PFSK-1 (cell line): Measurements from ENCODE around the gene ACACA.

ENCODE experiments used
- FOXP2 ChIP-seq: optimal IDR thresholded peaks from 2 replicates; pipeline ENCODE3; 2011; ENCODE audit warnings: borderline replicate concordance, control low read depth, inconsistent platforms; ENCODE audit not compliant: insufficient read depth; ENCODE audit errors: extremely low read length, extremely low read depth
- POLR2AphosphoS5 ChIP-seq: IDR thresholded peaks from 2 replicates; pipeline ENCODE4 v1.6.1; 2012; ENCODE audit warnings: low read depth, mild to moderate bottlenecking, control low read depth, low read length, moderate library complexity
- SIN3A ChIP-seq: IDR thresholded peaks from 2 replicates; pipeline ENCODE4 v1.6.1; 2012; ENCODE audit warnings: mild to moderate bottlenecking, low read length, moderate library complexity, borderline replicate concordance; ENCODE audit not compliant: insufficient read depth
- TAF1 ChIP-seq: IDR thresholded peaks from 2 replicates; pipeline ENCODE4 v1.6.1; 2012; ENCODE audit warnings: low read length, control low read depth, borderline replicate concordance; ENCODE audit not compliant: insufficient read depth
- TF ChIP-seq, protein P1 (sequence below), 2 experiments: IDR thresholded peaks; 2 replicates each; pipeline versions ENCODE4 v1.6.1 to v1.8.0; 2011 to 2012; ENCODE audit warnings: low read depth in 2 of 2, low read length in 2 of 2, control low read depth in 1 of 2, inconsistent platforms in 1 of 2, mild to moderate bottlenecking in 1 of 2, moderate library complexity in 1 of 2; ENCODE audit not compliant: insufficient read depth in 1 of 2

ACACA gene

GRCh38 chr17:37233036-37233435 is 173.6 kb downstream of the ACACA start:
- TF ChIP-seq POLR2AphosphoS5 = no peak
- TF ChIP-seq, protein P1, sequence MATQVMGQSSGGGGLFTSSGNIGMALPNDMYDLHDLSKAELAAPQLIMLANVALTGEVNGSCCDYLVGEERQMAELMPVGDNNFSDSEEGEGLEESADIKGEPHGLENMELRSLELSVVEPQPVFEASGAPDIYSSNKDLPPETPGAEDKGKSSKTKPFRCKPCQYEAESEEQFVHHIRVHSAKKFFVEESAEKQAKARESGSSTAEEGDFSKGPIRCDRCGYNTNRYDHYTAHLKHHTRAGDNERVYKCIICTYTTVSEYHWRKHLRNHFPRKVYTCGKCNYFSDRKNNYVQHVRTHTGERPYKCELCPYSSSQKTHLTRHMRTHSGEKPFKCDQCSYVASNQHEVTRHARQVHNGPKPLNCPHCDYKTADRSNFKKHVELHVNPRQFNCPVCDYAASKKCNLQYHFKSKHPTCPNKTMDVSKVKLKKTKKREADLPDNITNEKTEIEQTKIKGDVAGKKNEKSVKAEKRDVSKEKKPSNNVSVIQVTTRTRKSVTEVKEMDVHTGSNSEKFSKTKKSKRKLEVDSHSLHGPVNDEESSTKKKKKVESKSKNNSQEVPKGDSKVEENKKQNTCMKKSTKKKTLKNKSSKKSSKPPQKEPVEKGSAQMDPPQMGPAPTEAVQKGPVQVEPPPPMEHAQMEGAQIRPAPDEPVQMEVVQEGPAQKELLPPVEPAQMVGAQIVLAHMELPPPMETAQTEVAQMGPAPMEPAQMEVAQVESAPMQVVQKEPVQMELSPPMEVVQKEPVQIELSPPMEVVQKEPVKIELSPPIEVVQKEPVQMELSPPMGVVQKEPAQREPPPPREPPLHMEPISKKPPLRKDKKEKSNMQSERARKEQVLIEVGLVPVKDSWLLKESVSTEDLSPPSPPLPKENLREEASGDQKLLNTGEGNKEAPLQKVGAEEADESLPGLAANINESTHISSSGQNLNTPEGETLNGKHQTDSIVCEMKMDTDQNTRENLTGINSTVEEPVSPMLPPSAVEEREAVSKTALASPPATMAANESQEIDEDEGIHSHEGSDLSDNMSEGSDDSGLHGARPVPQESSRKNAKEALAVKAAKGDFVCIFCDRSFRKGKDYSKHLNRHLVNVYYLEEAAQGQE (IDR thresholded peaks at IDR 0.05; ENCODE audit: insufficient read depth in 1 of 2, low read depth in 2 of 2, low read length in 2 of 2) = no peak
- no peak for TF ChIP-seq TAF1
- TF ChIP-seq SIN3A = no peak
- no peak for TF ChIP-seq FOXP2

DNA sequence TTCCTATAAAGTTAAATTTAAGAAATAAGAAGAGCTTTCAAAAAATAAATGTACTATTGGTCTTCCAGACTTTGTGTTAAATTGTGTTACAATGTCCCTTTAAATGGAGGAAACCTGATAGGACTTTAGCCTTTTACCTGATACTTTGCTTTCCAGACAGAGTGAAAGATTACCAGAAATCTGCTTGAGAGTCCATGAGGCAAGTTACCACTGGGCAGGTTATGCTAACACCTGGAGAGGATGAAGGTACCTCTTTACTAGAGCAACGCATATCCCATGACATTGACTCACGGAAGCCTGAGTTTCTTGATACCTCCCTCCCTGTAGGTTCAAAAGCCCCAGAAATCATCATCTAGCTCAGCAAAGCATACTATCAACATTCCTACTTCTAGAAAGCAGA is 174.7 kb downstream of the ACACA start:
- TF ChIP-seq, protein P1 (IDR thresholded peaks at IDR 0.05; ENCODE audit: insufficient read depth in 1 of 2, low read depth in 2 of 2, low read length in 2 of 2) = no peak
- TF ChIP-seq SIN3A = no peak
- no peak for TF ChIP-seq TAF1
- TF ChIP-seq FOXP2 = no peak
- no peak for TF ChIP-seq POLR2AphosphoS5

- no peak for TF ChIP-seq FOXP2
- no peak for TF ChIP-seq SIN3A
- no peak for TF ChIP-seq TAF1
- no peak for TF ChIP-seq POLR2AphosphoS5
- TF ChIP-seq, protein P1 (IDR thresholded peaks at IDR 0.05; ENCODE audit: insufficient read depth in 1 of 2, low read depth in 2 of 2, low read length in 2 of 2) = no peak
These were observed 176.0 kb downstream of the ACACA start for GRCh38 chr17:37230633-37231032.

- no peak for TF ChIP-seq FOXP2
These were observed 181.2 kb downstream of the ACACA start for GRCh38 chr17:37225465-37225864.

DNA sequence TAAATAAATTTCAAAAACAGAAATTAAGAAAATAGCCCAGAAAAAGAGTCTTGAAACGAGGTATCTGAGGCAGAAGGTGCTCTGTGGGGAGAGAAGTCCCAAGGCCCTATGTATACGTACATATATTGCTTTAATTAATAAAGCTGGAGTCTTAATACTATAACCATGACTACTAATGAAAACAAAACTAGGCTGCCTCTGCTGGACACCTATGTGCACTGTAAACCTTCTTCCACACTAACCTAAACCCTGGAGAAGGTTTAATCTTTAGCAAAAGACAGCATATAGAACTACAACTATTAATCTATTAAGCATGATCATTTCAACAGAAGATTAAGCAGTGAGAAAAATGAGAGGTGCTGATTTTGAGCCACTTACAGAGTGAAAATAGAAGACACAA is 184.8 kb downstream of the ACACA start:
- no peak for TF ChIP-seq TAF1
- TF ChIP-seq, protein P1 (IDR thresholded peaks at IDR 0.05; ENCODE audit: insufficient read depth in 1 of 2, low read depth in 2 of 2, low read length in 2 of 2) = no peak
- no peak for TF ChIP-seq FOXP2
- no peak for TF ChIP-seq POLR2AphosphoS5
- no peak for TF ChIP-seq SIN3A
